ENCODE results near the gene CALD1. TPM values are rescaled to one million over a fixed set of nuclear protein-coding genes. Genes with fewer than 3 reads are reported as not detected.

CALD1 gene
- total RNA-seq, 1 donor from 2014 or later, result 118 TPM

- Histone ChIP-seq H3F3A (ENCODE audit: low read depth) (no peaks in the 10 kb centered on the region), H3K4me1 (no peaks in the 10 kb centered on the region), H3K79me2 (ENCODE audit: low read depth) (no peaks in the 10 kb centered on the region), H3K4me2 (no peak overlapping the region), H3K4me3 (no peak overlapping the region), H2AFZ (replicated peaks) (no peak overlapping the region), H3K27ac (no peak overlapping the region), H3K9me3 (ENCODE audit: low read depth) (no peaks in the 10 kb centered on the region), H3K9ac (no peak overlapping the region), H3K27me3 (no peaks in the 10 kb centered on the region), H4K20me1 (ENCODE audit: low read depth) (no peaks in the 10 kb centered on the region), H3K36me3 (no peaks in the 10 kb centered on the region)
- TF ChIP-seq EZH2phosphoT487 (IDR thresholded peaks at IDR 0.05) (no peak), EZH2 (IDR thresholded peaks at IDR 0.05) (no peak)
- Mint-ChIP-seq H3K4me3 (no peak overlapping the region), H3K4me1 (peaks cover 2% of the 10 kb centered on the region), H3K9me3 (no peaks in the 10 kb centered on the region), H3K36me3 (no peaks in the 10 kb centered on the region), H3K27me3 (ENCODE audit: insufficient read depth, low read depth) (no peaks in the 10 kb centered on the region), H3K27ac (no peak overlapping the region)
- DNase-seq (ENCODE audit: low spot score), result no peak
These were observed 48.9 kb downstream of the CALD1 start for GRCh38 chr7:134828361-134828760.

GRCh38 chr7:134829380-134829986, 50.0 kb downstream of the CALD1 start:
- Mint-ChIP-seq H3K27me3 (ENCODE audit: insufficient read depth, low read depth) (no peaks in the 10 kb centered on the region), H3K36me3 (no peaks in the 10 kb centered on the region), H3K4me3 (no peak overlapping the region), H3K9me3 (no peaks in the 10 kb centered on the region), H3K27ac (no peak overlapping the region), H3K4me1 (peaks cover 2% of the 10 kb centered on the region)
- no peaks in the 10 kb centered on the region for H3K36me3 ChIP-seq
- no peak overlapping the region for H3K27ac ChIP-seq
- H3K27me3 ChIP-seq, result no peaks in the 10 kb centered on the region
- TF ChIP-seq EZH2 (IDR thresholded peaks at IDR 0.05), result no peak
- TF ChIP-seq EZH2phosphoT487 (IDR thresholded peaks at IDR 0.05), result no peak
- no peak for TF ChIP-seq CTCF (IDR thresholded peaks at IDR 0.05)
- no peaks in the 10 kb centered on the region for H3K4me1 ChIP-seq
- no peak for DNase-seq (ENCODE audit: low spot score)
- H3K4me2 ChIP-seq, result no peak overlapping the region
- no peaks in the 10 kb centered on the region for H3F3A ChIP-seq (ENCODE audit: low read depth)
- no peak overlapping the region for H2AFZ ChIP-seq (replicated peaks)
- no peak overlapping the region for H3K9ac ChIP-seq
- H3K9me3 ChIP-seq (ENCODE audit: low read depth), result no peaks in the 10 kb centered on the region
- H3K79me2 ChIP-seq (ENCODE audit: low read depth), result no peaks in the 10 kb centered on the region
- no peak overlapping the region for H3K4me3 ChIP-seq
- H4K20me1 ChIP-seq (ENCODE audit: low read depth), result no peaks in the 10 kb centered on the region

- DNase-seq (ENCODE audit: low spot score), result no peak
- Mint-ChIP-seq H3K27ac (no peak overlapping the region), H3K9me3 (no peaks in the 10 kb centered on the region), H3K27me3 (ENCODE audit: insufficient read depth, low read depth) (no peaks in the 10 kb centered on the region), H3K36me3 (no peaks in the 10 kb centered on the region), H3K4me1 (no peaks in the 10 kb centered on the region), H3K4me3 (no peak overlapping the region)
- no peaks in the 10 kb centered on the region for H3K36me3 ChIP-seq
- H3K4me1 ChIP-seq, result no peaks in the 10 kb centered on the region
- H3K79me2 ChIP-seq (ENCODE audit: low read depth), result no peaks in the 10 kb centered on the region
- no peak overlapping the region for H3K27ac ChIP-seq
- H3K4me2 ChIP-seq, result no peak overlapping the region
- no peaks in the 10 kb centered on the region for H3F3A ChIP-seq (ENCODE audit: low read depth)
- no peak overlapping the region for H2AFZ ChIP-seq (replicated peaks)
- H3K9me3 ChIP-seq (ENCODE audit: low read depth), result no peaks in the 10 kb centered on the region
- H3K4me3 ChIP-seq, result no peak overlapping the region
- no peak overlapping the region for H3K9ac ChIP-seq
- no peaks in the 10 kb centered on the region for H4K20me1 ChIP-seq (ENCODE audit: low read depth)
- no peaks in the 10 kb centered on the region for H3K27me3 ChIP-seq
- TF ChIP-seq EZH2 (IDR thresholded peaks at IDR 0.05), result no peak
- no peak for TF ChIP-seq CTCF (IDR thresholded peaks at IDR 0.05)
- TF ChIP-seq EZH2phosphoT487 (IDR thresholded peaks at IDR 0.05), result no peak
These were observed 52.4 kb downstream of the CALD1 start for GRCh38 chr7:134831862-134832261.

GRCh38 chr7:134832367-134832766, 52.9 kb downstream of the CALD1 start:
- no peak overlapping the region for H3K4me2 ChIP-seq
- H3K4me3 Mint-ChIP-seq, result no peak overlapping the region
- no peaks in the 10 kb centered on the region for H3K27me3 Mint-ChIP-seq (ENCODE audit: insufficient read depth, low read depth)
- no peak for DNase-seq (ENCODE audit: low spot score)
- H3K4me1 Mint-ChIP-seq, result no peaks in the 10 kb centered on the region
- no peak overlapping the region for H3K9ac ChIP-seq
- H3F3A ChIP-seq (ENCODE audit: low read depth), result no peaks in the 10 kb centered on the region
- no peaks in the 10 kb centered on the region for H4K20me1 ChIP-seq (ENCODE audit: low read depth)
- no peaks in the 10 kb centered on the region for H3K9me3 ChIP-seq (ENCODE audit: low read depth)
- H3K4me1 ChIP-seq, result no peaks in the 10 kb centered on the region
- H3K27ac Mint-ChIP-seq, result no peak overlapping the region
- no peaks in the 10 kb centered on the region for H3K79me2 ChIP-seq (ENCODE audit: low read depth)
- H3K4me3 ChIP-seq, result no peak overlapping the region
- H3K36me3 ChIP-seq, result no peaks in the 10 kb centered on the region
- no peaks in the 10 kb centered on the region for H3K27me3 ChIP-seq
- no peaks in the 10 kb centered on the region for H3K36me3 Mint-ChIP-seq
- no peak overlapping the region for H3K27ac ChIP-seq
- H3K9me3 Mint-ChIP-seq, result no peaks in the 10 kb centered on the region
- no peak overlapping the region for H2AFZ ChIP-seq (replicated peaks)
- no peak for TF ChIP-seq EZH2phosphoT487 (IDR thresholded peaks at IDR 0.05)
- TF ChIP-seq EZH2 (IDR thresholded peaks at IDR 0.05), result no peak
- TF ChIP-seq CTCF (IDR thresholded peaks at IDR 0.05), result no peak

Measured in neural progenitor cell (in vitro differentiated cells).